ENCODE results near the gene SEMA4D. TPM values are rescaled to one million over a fixed set of nuclear protein-coding genes. Genes with fewer than 3 reads are reported as not detected.

The SEMA4D gene
- total RNA-seq, 2 donors from 2014 or later = 17.1 to 52.7 TPM

DNA sequence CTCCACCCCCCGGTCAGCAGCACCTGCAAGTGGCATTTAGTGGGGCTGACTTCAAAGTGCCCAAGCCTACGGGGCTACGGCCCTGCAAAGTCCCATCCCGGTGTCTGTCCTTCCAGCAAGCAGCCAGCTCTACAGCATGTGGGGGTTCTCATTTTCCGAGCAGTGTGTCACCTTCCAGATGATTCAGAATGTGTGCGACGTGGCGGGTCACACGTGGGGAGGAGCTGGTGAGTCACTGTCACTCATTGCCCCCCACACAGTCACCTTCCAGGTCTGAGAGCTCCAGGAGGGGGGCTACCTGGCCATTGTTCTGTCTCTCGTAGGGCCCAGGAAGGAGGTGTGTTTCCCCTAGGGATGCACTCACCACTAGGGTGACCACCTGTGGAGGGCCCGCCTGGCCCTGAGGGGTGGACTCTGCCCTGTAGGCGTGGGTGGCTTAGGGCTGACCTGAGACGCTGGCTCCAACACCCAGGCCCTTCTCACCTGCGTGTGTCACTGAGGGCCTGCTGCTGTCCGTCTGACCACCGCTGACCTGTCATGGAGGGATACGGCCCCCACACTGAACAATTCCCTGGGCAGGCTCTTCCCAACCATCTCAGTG, 70.2 kb downstream of the SEMA4D start:
- 89% methylated on average over 17 of the region's 17 CpGs for WGBS
- Histone ChIP-seq H3K9me3 (no peaks in the 10 kb centered on the region), H3K4me3 (no peak overlapping the region), H3K4me1 (replicated peaks) (no peaks in the 10 kb centered on the region), H3K27ac (no peak overlapping the region), H3K36me3 (no peaks in the 10 kb centered on the region), H3K27me3 (replicated peaks; ENCODE audit: insufficient read depth) (no peaks in the 10 kb centered on the region)
- TF ChIP-seq POLR2AphosphoS5 (IDR thresholded peaks at IDR 0.05) = no peak
- TF ChIP-seq POLR2A (IDR thresholded peaks at IDR 0.05) = no peak
- TF ChIP-seq, protein P1, sequence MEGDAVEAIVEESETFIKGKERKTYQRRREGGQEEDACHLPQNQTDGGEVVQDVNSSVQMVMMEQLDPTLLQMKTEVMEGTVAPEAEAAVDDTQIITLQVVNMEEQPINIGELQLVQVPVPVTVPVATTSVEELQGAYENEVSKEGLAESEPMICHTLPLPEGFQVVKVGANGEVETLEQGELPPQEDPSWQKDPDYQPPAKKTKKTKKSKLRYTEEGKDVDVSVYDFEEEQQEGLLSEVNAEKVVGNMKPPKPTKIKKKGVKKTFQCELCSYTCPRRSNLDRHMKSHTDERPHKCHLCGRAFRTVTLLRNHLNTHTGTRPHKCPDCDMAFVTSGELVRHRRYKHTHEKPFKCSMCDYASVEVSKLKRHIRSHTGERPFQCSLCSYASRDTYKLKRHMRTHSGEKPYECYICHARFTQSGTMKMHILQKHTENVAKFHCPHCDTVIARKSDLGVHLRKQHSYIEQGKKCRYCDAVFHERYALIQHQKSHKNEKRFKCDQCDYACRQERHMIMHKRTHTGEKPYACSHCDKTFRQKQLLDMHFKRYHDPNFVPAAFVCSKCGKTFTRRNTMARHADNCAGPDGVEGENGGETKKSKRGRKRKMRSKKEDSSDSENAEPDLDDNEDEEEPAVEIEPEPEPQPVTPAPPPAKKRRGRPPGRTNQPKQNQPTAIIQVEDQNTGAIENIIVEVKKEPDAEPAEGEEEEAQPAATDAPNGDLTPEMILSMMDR (IDR thresholded peaks at IDR 0.05) = no peak
- DNase-seq (ENCODE audit: low spot score) = no peak
- intact Hi-C loops (cut with DNase I) = loop anchor here (10.0 kb wide), 1 partner anchor 107 kb away; no protein-coding TSS in a partner anchor

DNA sequence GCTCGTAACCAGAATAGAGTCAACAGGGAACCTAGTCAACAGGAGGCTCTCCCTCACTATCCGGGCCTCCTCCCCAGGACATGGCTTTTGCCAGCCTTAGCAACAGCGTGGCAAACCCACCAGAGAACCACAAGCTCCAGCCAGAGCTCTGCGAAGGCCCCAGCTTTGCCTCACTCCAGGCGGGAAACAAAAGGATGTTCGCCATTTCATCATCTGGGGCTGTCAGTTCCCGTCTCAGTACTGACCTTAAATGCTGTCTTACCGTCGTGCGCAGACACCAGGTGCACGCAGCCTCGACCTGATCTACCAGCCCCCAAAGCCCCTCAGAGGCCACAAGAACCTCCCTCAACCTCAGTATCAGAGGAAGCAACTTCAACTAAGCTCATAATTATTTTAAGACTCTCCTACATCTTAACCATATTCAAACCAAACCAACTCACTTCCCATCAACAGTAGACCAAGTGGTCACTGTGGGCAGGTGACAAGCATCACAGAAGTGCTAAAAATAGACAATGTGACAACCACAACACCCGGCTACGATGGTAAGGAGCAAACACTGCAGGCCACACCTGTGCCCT, 71.4 kb downstream of the SEMA4D start:
- Histone ChIP-seq H3K27me3 (replicated peaks; ENCODE audit: insufficient read depth) (no peaks in the 10 kb centered on the region), H3K36me3 (no peaks in the 10 kb centered on the region), H3K4me1 (replicated peaks) (no peaks in the 10 kb centered on the region), H3K27ac (no peak overlapping the region), H3K4me3 (no peak overlapping the region), H3K9me3 (no peaks in the 10 kb centered on the region)
- WGBS = 77% methylated on average over 14 of the region's 14 CpGs
- no peak for DNase-seq (ENCODE audit: low spot score)
- TF ChIP-seq, protein P1 (IDR thresholded peaks at IDR 0.05) = no peak
- TF ChIP-seq POLR2AphosphoS5 (IDR thresholded peaks at IDR 0.05) (no peak), POLR2A (IDR thresholded peaks at IDR 0.05) (no peak)
- intact Hi-C loops (cut with DNase I) = loop anchor here (10.0 kb wide), 1 partner anchor 108 kb away; no protein-coding TSS in a partner anchor

DNA sequence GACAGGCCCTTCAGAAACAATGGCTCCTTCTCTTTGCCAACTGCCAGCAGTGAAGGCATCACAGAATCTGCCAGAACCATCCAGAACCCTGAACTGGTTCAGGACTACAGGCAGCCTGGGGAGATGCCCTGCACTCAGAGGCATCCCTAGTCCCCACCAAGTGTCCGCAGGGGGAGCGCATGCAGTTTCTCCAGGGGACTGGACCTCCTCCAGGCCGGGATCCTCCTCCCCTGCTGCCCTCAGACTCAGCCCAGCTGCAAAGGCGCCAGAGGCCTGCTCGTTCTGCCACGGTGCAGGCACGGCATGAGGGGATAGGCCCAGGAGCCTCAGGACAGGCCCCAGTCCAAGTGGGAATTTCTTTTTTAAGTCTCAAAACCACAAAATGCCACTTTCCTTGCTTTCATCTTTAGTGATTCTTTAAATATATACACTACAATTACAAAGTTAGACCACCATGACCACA, 72.0 kb downstream of the SEMA4D start:
- no peak for DNase-seq (ENCODE audit: low spot score)
- Histone ChIP-seq H3K4me3 (no peak overlapping the region), H3K4me1 (replicated peaks) (no peaks in the 10 kb centered on the region), H3K36me3 (no peaks in the 10 kb centered on the region), H3K9me3 (no peaks in the 10 kb centered on the region), H3K27me3 (replicated peaks; ENCODE audit: insufficient read depth) (no peaks in the 10 kb centered on the region), H3K27ac (no peak overlapping the region)
- intact Hi-C loops (cut with DNase I) = loop anchor here (10.0 kb wide), 1 partner anchor 109 kb away; no protein-coding TSS in a partner anchor
- no peak for TF ChIP-seq POLR2A (IDR thresholded peaks at IDR 0.05)
- TF ChIP-seq POLR2AphosphoS5 (IDR thresholded peaks at IDR 0.05) = no peak
- TF ChIP-seq, protein P1 (IDR thresholded peaks at IDR 0.05) = no peak
- 42% methylated on average over 7 of the region's 7 CpGs for WGBS

DNA sequence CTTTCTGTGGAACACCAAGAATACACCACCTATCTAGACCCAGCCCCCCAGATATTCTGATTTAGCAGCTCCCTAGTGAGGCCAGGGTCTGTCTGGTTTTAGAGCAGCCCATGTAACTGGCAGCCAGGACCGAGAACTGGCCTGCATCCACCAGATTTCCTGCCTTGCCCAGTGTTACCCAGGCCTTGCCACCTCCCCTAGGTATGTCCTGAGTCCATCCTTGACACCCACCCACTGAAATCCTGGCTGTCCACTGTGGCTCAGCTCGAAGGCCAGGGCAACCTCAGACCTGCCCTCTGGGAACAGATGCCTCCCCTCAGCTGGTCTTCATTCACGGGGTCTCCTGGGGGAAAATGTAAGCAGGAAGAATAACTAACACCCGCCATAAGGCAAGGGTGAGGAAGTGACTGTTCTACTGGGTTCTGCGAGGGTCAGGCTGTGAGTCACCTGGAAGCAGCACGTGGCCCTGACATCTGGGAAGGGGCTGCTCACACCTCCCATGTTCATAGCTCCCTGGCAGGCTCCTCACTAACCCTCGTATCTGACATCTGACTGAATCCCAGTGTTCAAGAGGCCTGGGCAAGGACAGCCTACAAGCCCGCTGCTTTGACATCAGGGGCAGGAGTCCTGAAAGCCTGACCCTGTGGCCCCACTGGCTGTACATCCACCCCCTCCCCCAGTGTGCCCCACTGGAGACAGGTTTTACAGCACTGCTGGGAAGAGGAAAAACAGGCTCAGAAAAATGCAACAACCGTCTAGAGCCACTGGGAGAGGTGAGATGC, 72.7 kb downstream of the SEMA4D start:
- Histone ChIP-seq H3K27ac (no peak overlapping the region), H3K36me3 (no peaks in the 10 kb centered on the region), H3K9me3 (no peaks in the 10 kb centered on the region), H3K4me1 (replicated peaks) (no peaks in the 10 kb centered on the region), H3K27me3 (replicated peaks; ENCODE audit: insufficient read depth) (no peaks in the 10 kb centered on the region), H3K4me3 (no peak overlapping the region)
- intact Hi-C loops (cut with DNase I) = loop anchor here (10.0 kb wide), 1 partner anchor 110 kb away; no protein-coding TSS in a partner anchor
- DNase-seq (ENCODE audit: low spot score) = no peak
- WGBS = 68% methylated on average over 9 of the region's 9 CpGs
- TF ChIP-seq POLR2AphosphoS5 (IDR thresholded peaks at IDR 0.05) (no peak), POLR2A (IDR thresholded peaks at IDR 0.05) (no peak)
- TF ChIP-seq, protein P1 (IDR thresholded peaks at IDR 0.05) = no peak

Measured in prostate gland (tissue), 2 donors.